GM18508 (cell line): Measurements from ENCODE around the gene NATD1.

Experiments used
- ATAC-seq: cut with Tn5 transposase; IDR thresholded peaks from one replicate; pipeline ENCODE4 v1.9.1; 2021; ENCODE audit warnings: moderate number of reproducible peaks; ENCODE audit not compliant: insufficient read depth, unreplicated experiment

The NATD1 gene

GRCh38 chr17:21277332-21277731 is 24.1 kb upstream of the NATD1 start:
- ATAC-seq, result no peak

GRCh38 chr17:21276264-21276588 is 23.0 kb upstream of the NATD1 start:
- no peak for ATAC-seq

DNA sequence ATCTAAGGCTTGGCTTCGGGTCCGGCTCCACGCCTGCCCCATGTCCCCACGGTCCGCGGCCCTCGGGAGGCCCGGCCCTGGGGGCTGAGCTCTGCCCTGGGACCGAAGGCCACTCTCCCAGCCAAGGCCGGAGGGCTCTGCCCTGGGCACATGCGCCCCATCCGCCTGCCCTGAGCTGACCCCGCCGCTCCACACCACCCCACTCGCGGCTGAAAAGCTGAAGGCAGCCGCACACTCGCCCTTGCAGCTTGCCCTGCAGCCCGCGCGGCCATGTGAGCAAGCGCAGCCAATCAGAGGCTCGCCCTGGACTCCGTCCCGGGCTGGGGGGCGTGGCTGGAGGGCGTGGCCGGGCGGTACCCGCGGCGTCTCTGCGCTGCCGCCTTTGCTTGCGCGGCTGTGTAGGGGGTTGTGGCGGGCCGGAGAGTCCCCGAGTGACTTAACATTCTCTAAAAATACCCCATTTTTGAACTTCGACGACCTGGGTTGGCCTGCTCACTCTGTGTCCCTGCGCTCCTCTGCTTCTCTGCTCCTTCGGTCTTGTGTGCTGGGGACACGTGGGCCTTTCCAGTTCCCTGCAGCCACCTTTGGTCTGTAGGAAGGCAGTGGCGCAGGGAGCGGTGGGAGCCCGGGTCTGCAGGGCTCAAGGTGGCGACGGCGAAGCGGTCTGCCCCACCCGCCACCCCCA is 22.5 kb upstream of the NATD1 start:
- peak; percentile 54 for ATAC-seq

- ATAC-seq, result peak; percentile 6
Measured at GRCh38 chr17:21275047-21275578, 21.9 kb upstream of the NATD1 start.

DNA sequence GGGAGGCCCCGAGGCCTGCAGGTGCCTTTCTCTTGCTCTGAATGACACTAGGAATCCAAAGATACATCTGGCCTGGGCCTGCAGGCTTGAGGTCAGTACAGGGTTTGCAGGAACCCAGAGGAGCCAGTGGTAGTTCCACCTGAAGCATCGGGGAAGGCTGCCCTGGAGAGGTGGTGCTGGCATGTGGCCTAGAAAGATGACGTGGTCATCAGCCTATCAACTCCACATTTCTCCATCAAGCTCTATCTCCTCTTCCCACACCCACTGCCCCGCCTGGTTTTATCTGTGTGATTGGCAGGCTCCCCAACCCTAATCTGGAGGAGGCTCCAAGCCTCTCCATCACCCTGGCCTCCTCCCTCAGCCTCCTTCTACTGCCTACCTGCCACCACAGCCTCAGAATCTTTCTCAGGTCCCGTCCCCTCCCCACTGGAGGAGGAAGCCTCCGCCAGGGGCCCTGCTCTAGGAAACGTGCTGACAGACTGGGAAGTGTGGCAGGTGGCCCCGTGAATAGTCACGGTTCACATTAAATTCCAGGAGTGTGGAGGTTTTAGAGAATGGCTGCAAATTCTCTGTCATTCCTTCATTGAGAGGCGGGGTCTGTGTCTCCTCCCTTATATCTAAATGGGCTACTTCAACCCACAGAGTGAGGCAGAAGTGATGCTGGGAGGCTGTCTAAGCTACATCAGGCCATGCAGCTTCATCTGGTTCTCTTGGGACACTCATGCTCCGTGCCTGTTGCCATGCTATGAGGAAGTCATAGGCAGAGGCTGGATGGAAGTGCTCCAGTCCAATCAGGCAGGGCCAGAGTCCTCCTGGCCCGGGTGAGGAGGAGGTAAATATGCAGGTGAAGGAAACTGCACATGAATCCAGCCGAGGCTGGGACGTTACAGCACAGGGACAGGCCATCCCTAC is 19.9 kb upstream of the NATD1 start:
- no peak for ATAC-seq

- ATAC-seq, result no peak
Measured at GRCh38 chr17:21272250-21272649, 19.0 kb upstream of the NATD1 start.

DNA sequence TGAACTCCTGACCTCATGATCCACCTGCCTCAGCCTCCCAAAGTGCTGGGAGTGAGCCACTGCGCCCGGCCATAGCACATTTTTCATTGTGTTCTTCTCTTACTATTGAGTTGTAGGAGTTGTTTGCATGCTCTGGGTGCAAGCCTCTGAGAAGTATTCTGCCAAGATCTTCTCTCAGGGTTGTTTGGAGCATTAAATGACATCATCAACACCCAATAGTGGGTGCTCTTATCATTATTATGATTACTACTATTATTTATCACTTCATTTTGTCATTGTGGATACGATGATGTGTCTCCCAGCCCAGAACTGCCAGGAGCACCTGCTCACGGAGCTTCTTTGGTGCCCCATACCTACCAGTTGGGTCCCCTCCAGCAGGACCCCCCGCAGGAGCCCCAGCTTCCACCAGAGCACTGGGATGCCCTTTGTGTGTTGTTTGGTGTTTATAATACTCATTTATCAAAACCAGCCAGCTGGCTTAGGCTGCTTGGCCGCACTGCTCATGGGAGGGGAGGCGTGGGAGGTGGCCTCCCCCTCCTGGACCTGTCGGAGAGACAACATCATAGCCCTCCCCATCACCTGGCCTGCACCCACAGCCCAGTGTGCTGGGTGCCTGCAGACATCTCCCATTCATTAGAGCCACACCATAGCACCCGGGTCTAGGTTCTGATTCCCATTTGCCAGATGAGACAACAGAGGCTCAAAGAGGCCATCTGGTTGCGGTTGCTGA is 18.4 kb upstream of the NATD1 start:
- ATAC-seq, result no peak

DNA sequence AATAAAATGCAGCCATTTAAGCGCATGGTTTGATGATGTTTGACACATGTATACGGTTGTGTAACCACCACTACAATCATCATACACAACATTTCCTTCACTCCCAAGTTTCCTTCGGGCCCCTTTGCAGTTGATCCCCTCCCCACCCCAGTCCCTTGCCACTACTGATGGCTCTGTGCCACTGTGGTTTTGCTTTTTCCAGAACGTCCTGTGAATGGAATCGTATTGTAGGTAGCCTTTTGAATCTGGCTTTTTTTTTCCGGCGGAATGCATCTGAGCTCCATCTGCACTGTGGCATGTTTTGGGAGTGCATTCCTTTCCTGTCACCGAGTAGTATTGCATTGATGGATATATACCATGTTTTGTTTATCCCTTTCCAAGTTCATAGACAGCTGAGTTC is 16.2 kb upstream of the NATD1 start:
- ATAC-seq, result no peak

GRCh38 chr17:21268596-21269188 is 15.5 kb upstream of the NATD1 start:
- ATAC-seq, result no peak

GRCh38 chr17:21263376-21263775 is 10.2 kb upstream of the NATD1 start:
- no peak for ATAC-seq

DNA sequence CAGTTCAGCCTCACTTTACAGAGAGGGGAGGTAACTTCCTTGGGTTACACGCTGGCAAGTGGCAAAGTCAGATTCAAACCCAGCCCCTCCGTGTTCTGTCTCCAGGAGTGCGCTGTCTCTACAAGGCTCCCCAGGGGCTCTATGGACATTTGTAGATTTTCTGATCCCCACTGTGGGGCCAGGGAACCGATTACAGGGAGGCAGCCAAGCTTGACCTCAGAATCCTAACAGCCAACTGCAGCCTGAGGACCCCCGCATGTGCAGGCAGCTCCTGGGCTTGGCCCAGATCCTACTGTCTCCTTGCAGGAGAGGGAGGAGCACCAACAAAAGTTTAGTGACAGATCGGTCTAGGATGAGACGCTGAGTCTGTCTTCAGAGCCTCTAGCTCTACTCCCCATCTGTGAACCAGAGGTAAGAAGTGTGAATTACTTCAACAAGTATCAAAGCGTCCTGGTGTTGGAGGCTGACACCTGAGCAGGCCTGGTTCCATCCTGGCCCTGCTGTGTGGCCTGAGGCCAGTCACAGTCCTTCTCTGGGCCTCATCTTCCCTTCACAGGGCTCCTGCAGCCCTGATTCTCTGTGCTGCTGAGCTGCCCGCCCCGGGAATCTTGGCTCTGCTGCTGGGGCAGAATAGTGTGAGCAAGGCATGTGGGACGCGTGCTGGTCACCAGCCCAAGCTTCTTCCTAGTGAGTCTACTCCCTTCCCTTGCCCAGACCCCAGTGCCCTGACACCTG is 9.2 kb upstream of the NATD1 start:
- ATAC-seq, result no peak

DNA sequence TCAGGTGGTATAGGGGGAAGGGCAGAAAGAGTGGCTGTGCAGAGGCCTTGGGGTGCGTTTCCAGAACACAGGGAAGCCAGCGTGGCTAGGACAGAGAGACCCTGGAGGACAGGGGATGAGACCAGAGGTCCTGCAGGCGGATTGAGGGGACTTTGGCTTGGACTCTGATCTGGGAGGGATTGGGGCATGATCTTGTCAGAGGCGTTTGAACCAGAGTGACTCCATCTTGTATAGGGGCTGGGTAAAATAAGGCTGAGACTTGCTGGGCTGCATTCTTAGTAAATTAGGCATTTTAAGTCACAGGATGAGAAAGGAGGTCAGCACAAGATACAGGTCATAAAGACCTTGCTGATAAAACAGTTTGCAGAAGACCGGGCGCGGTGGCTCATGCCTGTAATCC is 5.4 kb upstream of the NATD1 start:
- no peak for ATAC-seq

GRCh38 chr17:21253646-21254441 is 634 bp upstream of the NATD1 start:
- ATAC-seq, result no peak

GRCh38 chr17:21252289-21252795 is 868 bp downstream of the NATD1 start:
- ATAC-seq, result no peak

DNA sequence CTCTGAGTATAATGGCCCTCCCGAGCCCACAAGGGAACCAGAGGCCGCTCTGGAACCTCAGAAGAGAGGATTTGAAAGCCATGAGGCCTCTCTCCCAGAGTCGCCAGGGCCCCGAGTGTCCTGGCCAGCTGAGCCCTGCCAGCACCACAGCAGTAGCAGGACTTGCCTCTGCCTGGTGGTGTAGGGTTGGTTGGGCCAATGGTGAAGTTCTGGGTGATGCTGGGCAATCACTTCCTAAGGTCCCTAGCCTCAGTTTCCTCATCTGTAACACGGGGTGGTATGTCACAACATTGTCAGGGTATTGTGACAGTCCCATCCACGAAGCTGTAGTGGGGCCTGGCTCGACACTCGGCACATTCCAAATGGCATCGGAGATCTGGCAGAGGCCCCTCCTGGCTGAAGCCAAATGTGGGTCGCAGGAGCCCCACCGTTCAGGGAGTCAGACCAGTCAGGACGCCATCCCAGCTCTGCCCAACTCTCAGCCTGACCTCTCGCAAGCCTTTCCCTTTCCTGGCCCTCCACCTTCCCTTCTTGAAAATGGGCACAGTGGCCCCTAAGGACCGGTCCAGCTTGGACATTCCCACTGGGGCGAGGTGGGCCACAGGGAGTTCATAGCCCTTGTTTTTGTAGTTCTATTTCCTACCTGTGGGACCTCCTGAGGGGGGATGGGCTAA is 1.7 kb downstream of the NATD1 start:
- ATAC-seq, result no peak

DNA sequence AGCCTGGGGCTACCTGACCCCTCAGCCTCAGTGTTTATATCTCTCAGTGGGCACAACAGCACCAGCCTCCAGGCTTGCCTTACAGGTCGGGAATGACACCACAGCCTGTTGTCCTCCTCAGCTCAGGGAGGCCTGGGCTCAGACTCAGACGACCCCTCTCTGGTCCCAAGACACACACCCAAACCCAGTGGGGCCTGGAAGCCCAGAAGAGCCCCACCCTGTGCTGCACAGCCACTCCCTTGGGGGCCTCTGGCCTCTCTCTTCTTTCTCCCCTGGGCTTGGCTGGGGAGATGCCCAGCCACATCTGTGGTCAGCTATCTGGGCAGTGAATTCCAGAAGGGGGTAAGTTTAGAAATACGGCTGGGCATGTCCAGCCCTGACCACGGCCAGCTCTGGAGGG is 2.4 kb downstream of the NATD1 start:
- ATAC-seq, result no peak

- no peak for ATAC-seq
Measured at GRCh38 chr17:21249920-21250703, 3.1 kb downstream of the NATD1 start.
